IMR-90 (cell line): ENCODE results near the gene SERPINB5. TPM values are rescaled to one million over a fixed set of nuclear protein-coding genes. Genes with fewer than 3 reads are reported as not detected.

Experiments
- ATAC-seq: fragments of 200-7000 bp; cut with Tn5 transposase; 2 replicates; pipeline ENCODE4 v1.9.1; 2020; ENCODE audit warnings: low read depth, mild to moderate bottlenecking, moderate library complexity
- BruUV-seq: library from RNA; stranded (reverse); fragments of 400-500 nt; replicated peaks from 2 replicates; lab custom pipeline; 2021; lab: Mats Ljungman, UMichigan
- CTCF ChIA-PET: fragments of 300-600 bp; formaldehyde crosslinking; extraction: SDS; loops from one replicate; lab custom pipeline; 2021; ENCODE audit warnings: antibody characterized with exemption; lab: Yijun Ruan, JAX
- POLR2A ChIA-PET: fragments of 300-600 bp; sonication (Branson Sonifier 250); formaldehyde crosslinking; loops from one replicate; lab custom pipeline; 2022; ENCODE audit warnings: antibody characterized with exemption; ENCODE audit not compliant: unreplicated experiment; lab: Charles Lee
- DNase-seq: peaks from one replicate; pipeline ENCODE4 v3.0.0; 2013
- H2AFZ ChIP-seq: replicated peaks from 2 replicates; pipeline ENCODE3; 2013; ENCODE audit warnings: low read length, mild to moderate bottlenecking; ENCODE audit not compliant: poor library complexity
- H2AK5ac ChIP-seq: 2 replicates; pipeline ENCODE4 v1.6.1; 2013; ENCODE audit warnings: low read depth, low read length, inconsistent platforms
- H2AK9ac ChIP-seq: replicated peaks from 2 replicates; pipeline ENCODE3; 2013; ENCODE audit warnings: mild to moderate bottlenecking, low read depth, low read length, moderate library complexity; ENCODE audit not compliant: poor library complexity
- H2BK120ac ChIP-seq: 2 replicates; pipeline ENCODE4 v1.6.1; 2013; ENCODE audit warnings: low read depth, low read length, inconsistent platforms
- H2BK15ac ChIP-seq: 3 replicates; pipeline ENCODE4 v1.6.1; 2013; ENCODE audit warnings: low read depth, low read length, inconsistent platforms
- H2BK20ac ChIP-seq: 2 replicates; pipeline ENCODE4 v1.6.1; 2013; ENCODE audit warnings: low read depth, mild to moderate bottlenecking, inconsistent platforms, low read length, moderate library complexity
- H2BK5ac ChIP-seq: 2 replicates; pipeline ENCODE4 v1.6.1; 2013; ENCODE audit warnings: mild to moderate bottlenecking, low read depth, low read length, inconsistent platforms; ENCODE audit not compliant: poor library complexity, severe bottlenecking
- H3K14ac ChIP-seq: replicated peaks from 2 replicates; pipeline ENCODE4 v1.6.1; 2013; ENCODE audit warnings: low read depth, low read length, inconsistent platforms
- H3K18ac ChIP-seq: 2 replicates; pipeline ENCODE4 v1.6.1; 2013; ENCODE audit warnings: low read depth, low read length, control low read depth
- H3K23ac ChIP-seq: 2 replicates; pipeline ENCODE4 v1.6.1; 2013; ENCODE audit warnings: low read depth, low read length, inconsistent platforms
- H3K27ac ChIP-seq: 2 replicates; pipeline ENCODE4 v1.5.1; 2013; ENCODE audit warnings: mild to moderate bottlenecking, control low read depth, low read length; ENCODE audit not compliant: insufficient read depth
- H3K27me3 ChIP-seq: 2 replicates; pipeline ENCODE4 v1.6.1; 2013; ENCODE audit warnings: low read length; ENCODE audit not compliant: control insufficient read depth, insufficient read depth
- H3K36me3 ChIP-seq: 2 replicates; pipeline ENCODE4 v1.6.1; 2013; ENCODE audit warnings: low read length, mixed read lengths; ENCODE audit not compliant: control insufficient read depth, insufficient read depth
- H3K4ac ChIP-seq: 2 replicates; pipeline ENCODE4 v1.6.1; 2013; ENCODE audit warnings: low read depth, low read length, inconsistent platforms
- H3K4me1 ChIP-seq: 2 replicates; pipeline ENCODE4 v1.6.1; 2013; ENCODE audit warnings: low read length, mixed read lengths; ENCODE audit not compliant: control insufficient read depth, insufficient read depth
- H3K4me2 ChIP-seq: 2 replicates; pipeline ENCODE4 v1.6.1; 2013; ENCODE audit warnings: low read depth, mild to moderate bottlenecking, control low read depth, low read length, moderate library complexity
- H3K4me3 ChIP-seq: 2 replicates; pipeline ENCODE4 v1.5.1; 2013; ENCODE audit warnings: low read depth, mild to moderate bottlenecking, control low read depth, low read length, moderate library complexity; ENCODE audit not compliant: insufficient read depth
- H3K56ac ChIP-seq: 2 replicates; pipeline ENCODE4 v1.6.1; 2013; ENCODE audit warnings: low read length, inconsistent platforms; ENCODE audit not compliant: insufficient read depth; ENCODE audit errors: extremely low read depth
- H3K79me1 ChIP-seq, 2 experiments: 2 replicates each; pipeline ENCODE4 v1.6.1; 2013; ENCODE audit warnings: low read length in 2 of 2, inconsistent platforms in 1 of 2, low read depth in 1 of 2
- H3K9ac ChIP-seq: 2 replicates; pipeline ENCODE4 v1.6.1; 2013; ENCODE audit warnings: low read depth, low read length, control low read depth
- H3K9me1 ChIP-seq: 2 replicates; pipeline ENCODE4 v1.6.1; 2013; ENCODE audit warnings: low read length, inconsistent platforms; ENCODE audit not compliant: insufficient read depth
- H3K9me3 ChIP-seq: 2 replicates; pipeline ENCODE4 v1.6.1; 2013; ENCODE audit warnings: low read length; ENCODE audit not compliant: control insufficient read depth, insufficient read depth
- H4K20me1 ChIP-seq: 2 replicates; pipeline ENCODE4 v1.6.1; 2013; ENCODE audit warnings: low read length, inconsistent platforms; ENCODE audit not compliant: insufficient read depth
- H4K5ac ChIP-seq: 2 replicates; pipeline ENCODE4 v1.6.1; 2013; ENCODE audit warnings: mild to moderate bottlenecking, low read depth, low read length, control low read depth
- H4K8ac ChIP-seq, 2 experiments: 2 replicates each; pipeline ENCODE4 v1.6.1; 2013; ENCODE audit warnings: low read depth in 2 of 2, low read length in 2 of 2, control low read depth in 1 of 2, inconsistent platforms in 1 of 2
- H4K91ac ChIP-seq: 2 replicates; pipeline ENCODE4 v1.6.1; 2013; ENCODE audit warnings: low read depth, low read length, inconsistent platforms; ENCODE audit not compliant: insufficient read depth
- CHD1 ChIP-seq: IDR thresholded peaks from 2 replicates; pipeline ENCODE4 v1.6.1; 2012; ENCODE audit warnings: low read depth, low read length, improper control_type of control experiment
- MAFK ChIP-seq: IDR thresholded peaks from 2 replicates; pipeline ENCODE4 v1.6.1; 2012; ENCODE audit warnings: low read depth, low read length, improper control_type of control experiment
- NFE2L2 ChIP-seq: fragments of 150-350 bp; IDR thresholded peaks from 2 replicates; pipeline ENCODE4 v1.6.1; 2016; ENCODE audit warnings: low read depth, mild to moderate bottlenecking, low read length
- RCOR1 ChIP-seq: IDR thresholded peaks from 2 replicates; pipeline ENCODE4 v1.6.1; 2012; ENCODE audit warnings: mild to moderate bottlenecking, low read length, improper control_type of control experiment; ENCODE audit not compliant: insufficient replicate concordance
- RFX5 ChIP-seq: IDR thresholded peaks from 2 replicates; pipeline ENCODE4 v1.8.0; 2012; ENCODE audit warnings: low read depth, mild to moderate bottlenecking, low read length, moderate library complexity
- SMC3 ChIP-seq: fragments of 150-350 bp; IDR thresholded peaks from 2 replicates; pipeline ENCODE4 v1.6.1; 2016; ENCODE audit warnings: low read depth, mild to moderate bottlenecking, antibody characterized with exemption, low read length, moderate library complexity
- WGBS, 2 experiments: methylation state at CpG; one replicate each; pipeline versions ENCODE4 v1.1.5 to v1.1.7; 2013; ENCODE audit warnings: missing lambda C conversion rate in 2 of 2; ENCODE audit not compliant: insufficient read length in 1 of 2; ENCODE audit errors: extremely low coverage in 2 of 2; 5-methylcytosine and 5-hydroxymethylcytosine counted together
- dilution Hi-C: fragments of 300-500 bp; cut with HindIII; formaldehyde crosslinking; loops from one replicate; pipeline ENCODE4 v1.14.3; 2018; ENCODE audit warnings: low sequenced_read_pairs; ENCODE audit not compliant: unreplicated experiment
- in situ Hi-C: fragments of 300-500 bp; cut with MboI; formaldehyde crosslinking; loops from 3 replicates; pipeline ENCODE4 v1.14.3; 2019; ENCODE audit warnings: low sequenced_read_pairs, inconsistent platforms, mixed read lengths
- intact Hi-C: fragments of 100-400 bp; cut with micrococcal nuclease; formaldehyde crosslinking; loops from 2 replicates; pipeline ENCODE4 v1.10.0; 2022
- polyA plus RNA-seq, 3 experiments: library from polyadenylated mRNA; depleted of rRNA; stranded (reverse); fragments of >200 nt; gene quantifications; 2 replicates each; pipeline ENCODE4 v1.2.3, GENCODE V29; 2012; ENCODE audit warnings: low replicate concordance in 1 of 3
- total RNA-seq: library from RNA; depleted of rRNA; stranded (reverse); fragments of >200 nt; gene quantifications from 2 replicates; pipeline ENCODE4 v1.2.3, GENCODE V29; 2012
- TF ChIP-seq, protein P1 (sequence below): conservative IDR thresholded peaks from 2 replicates; pipeline ENCODE4 v1.5.1; 2012; ENCODE audit warnings: mild to moderate bottlenecking, low read depth, low read length, improper control_type of control experiment

SERPINB5 gene
- total and polyA plus RNA-seq, 2 of the 4 experiments (the other 2 are of a cell fraction): not detected

- Histone ChIP-seq H4K20me1 (no peaks in the 10 kb centered on the region), H3K9me1 (no peaks in the 10 kb centered on the region), H3K9me3 (peaks cover 2% of the 10 kb centered on the region; the same call in 1 of the 2 replicates), H3K36me3 (no peaks in the 10 kb centered on the region), H2AK9ac (no peak overlapping the region), H2BK15ac (no peak overlapping the region), H2BK5ac (no peak overlapping the region), H4K5ac (no peak overlapping the region), H2BK120ac (no peak overlapping the region), H3K56ac (no peak overlapping the region), H4K8ac (no peak overlapping the region), H3K18ac (no peak overlapping the region), H3K4me1 (no peaks in the 10 kb centered on the region), H3K9ac (no peak overlapping the region), H3K4me3 (no peak overlapping the region), H3K4me2 (no peak overlapping the region), H3K4ac (no peak overlapping the region), H2BK20ac (no peak overlapping the region; the same call in 1 of the 2 replicates), H2AFZ (no peak overlapping the region), H4K91ac (no peak overlapping the region), H2AK5ac (no peak overlapping the region), H3K79me1 (no peaks in the 10 kb centered on the region), H3K23ac (no peak overlapping the region), H3K14ac (no peak overlapping the region), H3K27ac (no peak overlapping the region), H3K27me3 (no peaks in the 10 kb centered on the region; the same call in 1 of the 2 replicates)
- ChIA-PET POLR2A (no interaction called here), CTCF (no interaction called here)
- WGBS, 2 experiments: no CpG with 5 or more reads among the region's 3 CpGs
- intact Hi-C loops (no loop called here), in situ Hi-C loops (no loop called here), dilution Hi-C loops (no loop called here)
- peak; percentile 46 for DNase-seq
- ATAC-seq: peak; percentile 87
- no peak for TF ChIP-seq NFE2L2
- TF ChIP-seq MAFK: no peak
- TF ChIP-seq, protein P1, sequence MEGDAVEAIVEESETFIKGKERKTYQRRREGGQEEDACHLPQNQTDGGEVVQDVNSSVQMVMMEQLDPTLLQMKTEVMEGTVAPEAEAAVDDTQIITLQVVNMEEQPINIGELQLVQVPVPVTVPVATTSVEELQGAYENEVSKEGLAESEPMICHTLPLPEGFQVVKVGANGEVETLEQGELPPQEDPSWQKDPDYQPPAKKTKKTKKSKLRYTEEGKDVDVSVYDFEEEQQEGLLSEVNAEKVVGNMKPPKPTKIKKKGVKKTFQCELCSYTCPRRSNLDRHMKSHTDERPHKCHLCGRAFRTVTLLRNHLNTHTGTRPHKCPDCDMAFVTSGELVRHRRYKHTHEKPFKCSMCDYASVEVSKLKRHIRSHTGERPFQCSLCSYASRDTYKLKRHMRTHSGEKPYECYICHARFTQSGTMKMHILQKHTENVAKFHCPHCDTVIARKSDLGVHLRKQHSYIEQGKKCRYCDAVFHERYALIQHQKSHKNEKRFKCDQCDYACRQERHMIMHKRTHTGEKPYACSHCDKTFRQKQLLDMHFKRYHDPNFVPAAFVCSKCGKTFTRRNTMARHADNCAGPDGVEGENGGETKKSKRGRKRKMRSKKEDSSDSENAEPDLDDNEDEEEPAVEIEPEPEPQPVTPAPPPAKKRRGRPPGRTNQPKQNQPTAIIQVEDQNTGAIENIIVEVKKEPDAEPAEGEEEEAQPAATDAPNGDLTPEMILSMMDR: no peak
- no peak for TF ChIP-seq CHD1
- no peak for TF ChIP-seq RFX5
- TF ChIP-seq SMC3: no peak
- TF ChIP-seq RCOR1: no peak
- BruUV-seq: no TSS peak
Measured at GRCh38 chr18:63539904-63540510, 63.2 kb downstream of the SERPINB5 start.
